G401 (cell line): Measurements from ENCODE around the gene KIAA0825. TPM values are rescaled to one million over a fixed set of nuclear protein-coding genes. Genes with fewer than 3 reads are reported as not detected.
"Not testable (repeated sequence)": the region's sequence is repeated elsewhere in the genome, so short reads cannot be mapped to it uniquely, and the experiment has no call there.

ENCODE experiments used
- DNase-seq: peaks from one replicate; pipeline ENCODE4 v3.0.0-alpha.2; 2015; ENCODE audit warnings: low spot score
- in situ Hi-C: cut with HindIII; loops from 2 replicates; pipeline ENCODE4 v1.10.0; 2016; ENCODE audit warnings: low sequenced_read_pairs, mixed read lengths
- total RNA-seq: library from RNA; depleted of rRNA; stranded (reverse); fragments of >200 nt; shearing (Covaris generic); gene quantifications from 2 replicates; pipeline ENCODE4 v1.2.3, GENCODE V29; 2014

KIAA0825 gene
- total RNA-seq, 1 experiment from 2014 or later: 3.3 TPM

- in situ Hi-C loops: no loop called here
- DNase-seq: no peak
Observed at GRCh38 chr5:94395468-94395867, 222.9 kb downstream of the KIAA0825 start.

GRCh38 chr5:94391996-94392395, 226.4 kb downstream of the KIAA0825 start:
- in situ Hi-C loops: no loop called here
- no peak for DNase-seq

- in situ Hi-C loops: no loop called here
- DNase-seq: no peak
Observed at GRCh38 chr5:94389515-94389899, 228.9 kb downstream of the KIAA0825 start.

- no peak for DNase-seq
- in situ Hi-C loops: no loop called here
Observed at GRCh38 chr5:94388773-94389514, 229.5 kb downstream of the KIAA0825 start.

GRCh38 chr5:94385767-94386166, 232.6 kb downstream of the KIAA0825 start:
- no peak for DNase-seq
- in situ Hi-C loops: no loop called here

GRCh38 chr5:94378062-94378461, 240.3 kb downstream of the KIAA0825 start:
- no peak for DNase-seq
- in situ Hi-C loops: no loop called here

- DNase-seq: peak; percentile 21
- in situ Hi-C loops: no loop called here
Observed at GRCh38 chr5:94376672-94377345, 241.6 kb downstream of the KIAA0825 start.

- in situ Hi-C loops: no loop called here
- DNase-seq: no peak
Observed at GRCh38 chr5:94375801-94376200, 242.6 kb downstream of the KIAA0825 start.

- in situ Hi-C loops: no loop called here
Observed at GRCh38 chr5:94374336-94374735, 244.1 kb downstream of the KIAA0825 start.

GRCh38 chr5:94367900-94368299, 250.5 kb downstream of the KIAA0825 start:
- no peak for DNase-seq
- in situ Hi-C loops: no loop called here

More at GRCh38 chr5:94374336-94374735, 244.1 kb downstream of the KIAA0825 start:
- DNase-seq: no peak

- in situ Hi-C loops: no loop called here
- DNase-seq: no peak
Observed at GRCh38 chr5:94366811-94367210, 251.6 kb downstream of the KIAA0825 start.

GRCh38 chr5:94362857-94363256, 255.5 kb downstream of the KIAA0825 start:
- DNase-seq: no peak
- in situ Hi-C loops: no loop called here

GRCh38 chr5:94361832-94362796, 256.3 kb downstream of the KIAA0825 start:
- in situ Hi-C loops: no loop called here
- DNase-seq: peak; percentile 12

- peak; percentile 34 for DNase-seq
- in situ Hi-C loops: no loop called here
Observed at GRCh38 chr5:94361161-94361560, 257.2 kb downstream of the KIAA0825 start.

- DNase-seq: no peak
- in situ Hi-C loops: no loop called here
Observed at GRCh38 chr5:94360382-94361130, 257.8 kb downstream of the KIAA0825 start.

GRCh38 chr5:94359880-94360279, 258.5 kb downstream of the KIAA0825 start:
- in situ Hi-C loops: no loop called here
- DNase-seq: no peak

- in situ Hi-C loops: no loop called here
- no peak for DNase-seq
Observed at GRCh38 chr5:94355811-94356210, 262.6 kb downstream of the KIAA0825 start.

GRCh38 chr5:94354837-94355485, 263.4 kb downstream of the KIAA0825 start:
- in situ Hi-C loops, DNase-seq: not testable (repeated sequence)
